NB4 (cell line): ENCODE results near the gene BORCS5.
A peak's percentile ranks its signal among the peaks of the same experiment; 100 is the strongest.
"Not testable (repeated sequence)": the region's sequence is repeated elsewhere in the genome, so short reads cannot be mapped to it uniquely, and the experiment has no call there.

Experiments used
- DNase-seq: peaks from one replicate; pipeline ENCODE4 v3.0.0; 2010; ENCODE audit warnings: low read depth
- H3K4me3 ChIP-seq: one replicate; pipeline ENCODE4 v1.5.1; 2011; ENCODE audit warnings: mild to moderate bottlenecking, low read depth, low read length, moderate library complexity
- MYC ChIP-seq: IDR thresholded peaks from 2 replicates; pipeline ENCODE4 v1.6.1; 2011; ENCODE audit warnings: low read depth, low read length
- POLR2A ChIP-seq: IDR thresholded peaks from 2 replicates; pipeline ENCODE4 v1.6.1; 2011; ENCODE audit warnings: mild to moderate bottlenecking; ENCODE audit not compliant: insufficient read length; ENCODE audit errors: extremely low read depth
- TF ChIP-seq, protein P1 (sequence below): IDR thresholded peaks from one replicate; pipeline ENCODE4 v1.5.1; 2012; ENCODE audit warnings: low read depth, low read length
- TF ChIP-seq, protein P2 (sequence below): IDR thresholded peaks from 2 replicates; pipeline ENCODE4 v1.6.1; 2011; ENCODE audit warnings: low read depth, low read length

BORCS5 gene

DNA sequence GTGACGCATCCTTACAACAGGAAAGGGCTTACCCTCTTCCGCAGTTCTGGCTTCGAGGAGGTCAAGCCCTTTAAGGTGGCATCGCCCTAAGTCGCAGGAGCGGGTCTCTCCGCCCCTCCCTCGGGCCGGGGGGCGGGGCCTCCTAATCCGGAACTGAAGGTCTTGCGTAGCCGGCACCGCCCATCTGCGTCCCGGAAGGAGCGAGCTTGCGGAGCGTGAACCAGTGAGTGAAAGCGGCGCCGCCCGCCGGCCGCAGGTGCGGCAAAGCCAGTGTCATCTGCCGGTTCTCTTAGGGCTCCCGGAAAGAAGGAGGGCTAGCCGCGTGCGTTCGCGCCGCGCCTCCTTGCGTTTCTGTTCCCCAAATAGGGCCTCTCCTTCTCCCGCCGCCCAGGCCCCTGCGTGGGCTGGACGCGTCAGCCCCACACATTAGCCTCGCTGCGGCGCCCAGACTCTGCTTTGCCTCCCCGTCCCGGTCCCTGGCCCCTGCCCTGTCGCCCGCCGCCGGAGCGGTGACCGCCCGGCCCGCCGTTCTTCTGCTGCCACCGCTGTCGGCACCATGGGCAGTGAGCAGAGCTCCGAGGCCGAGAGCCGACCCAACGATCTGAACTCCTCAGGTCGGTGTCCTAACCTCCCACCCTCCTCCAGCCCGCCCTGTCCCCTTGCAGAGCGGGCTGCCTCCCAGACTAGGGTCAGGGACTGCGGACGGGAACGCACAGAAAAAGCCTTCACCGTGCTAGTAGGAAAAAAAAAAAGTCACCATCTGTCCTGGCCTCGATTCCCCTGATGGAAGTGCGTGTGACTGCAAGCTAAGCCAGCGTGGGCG is at the start of gene BORCS5:
TSS of gene BORCS5 (plus strand) at position 183 of the 823 bp plus-strand sequence. CDS start at position 557, 374 bp downstream.
- DNase-seq = peak; percentile 99
- H3K4me3 ChIP-seq = peak within 1 kb of the TSS; percentile 69
- TF ChIP-seq POLR2A (peak; percentile 97), MYC (peak; percentile 87)
- TF ChIP-seq, protein P1, sequence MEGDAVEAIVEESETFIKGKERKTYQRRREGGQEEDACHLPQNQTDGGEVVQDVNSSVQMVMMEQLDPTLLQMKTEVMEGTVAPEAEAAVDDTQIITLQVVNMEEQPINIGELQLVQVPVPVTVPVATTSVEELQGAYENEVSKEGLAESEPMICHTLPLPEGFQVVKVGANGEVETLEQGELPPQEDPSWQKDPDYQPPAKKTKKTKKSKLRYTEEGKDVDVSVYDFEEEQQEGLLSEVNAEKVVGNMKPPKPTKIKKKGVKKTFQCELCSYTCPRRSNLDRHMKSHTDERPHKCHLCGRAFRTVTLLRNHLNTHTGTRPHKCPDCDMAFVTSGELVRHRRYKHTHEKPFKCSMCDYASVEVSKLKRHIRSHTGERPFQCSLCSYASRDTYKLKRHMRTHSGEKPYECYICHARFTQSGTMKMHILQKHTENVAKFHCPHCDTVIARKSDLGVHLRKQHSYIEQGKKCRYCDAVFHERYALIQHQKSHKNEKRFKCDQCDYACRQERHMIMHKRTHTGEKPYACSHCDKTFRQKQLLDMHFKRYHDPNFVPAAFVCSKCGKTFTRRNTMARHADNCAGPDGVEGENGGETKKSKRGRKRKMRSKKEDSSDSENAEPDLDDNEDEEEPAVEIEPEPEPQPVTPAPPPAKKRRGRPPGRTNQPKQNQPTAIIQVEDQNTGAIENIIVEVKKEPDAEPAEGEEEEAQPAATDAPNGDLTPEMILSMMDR = no peak

GRCh38 chr12:12310695-12311094 is 46.2 kb upstream of the BORCS5 start:
- DNase-seq, H3K4me3 ChIP-seq: not testable (repeated sequence)

GRCh38 chr12:12315838-12316237 is 41.0 kb upstream of the BORCS5 start:
- no peak overlapping the region for H3K4me3 ChIP-seq
- DNase-seq = no peak
- TF ChIP-seq, protein P1 = no peak
- TF ChIP-seq, protein P2, sequence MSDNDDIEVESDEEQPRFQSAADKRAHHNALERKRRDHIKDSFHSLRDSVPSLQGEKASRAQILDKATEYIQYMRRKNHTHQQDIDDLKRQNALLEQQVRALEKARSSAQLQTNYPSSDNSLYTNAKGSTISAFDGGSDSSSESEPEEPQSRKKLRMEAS = no peak
- TF ChIP-seq MYC = no peak
- TF ChIP-seq POLR2A = no peak

DNA sequence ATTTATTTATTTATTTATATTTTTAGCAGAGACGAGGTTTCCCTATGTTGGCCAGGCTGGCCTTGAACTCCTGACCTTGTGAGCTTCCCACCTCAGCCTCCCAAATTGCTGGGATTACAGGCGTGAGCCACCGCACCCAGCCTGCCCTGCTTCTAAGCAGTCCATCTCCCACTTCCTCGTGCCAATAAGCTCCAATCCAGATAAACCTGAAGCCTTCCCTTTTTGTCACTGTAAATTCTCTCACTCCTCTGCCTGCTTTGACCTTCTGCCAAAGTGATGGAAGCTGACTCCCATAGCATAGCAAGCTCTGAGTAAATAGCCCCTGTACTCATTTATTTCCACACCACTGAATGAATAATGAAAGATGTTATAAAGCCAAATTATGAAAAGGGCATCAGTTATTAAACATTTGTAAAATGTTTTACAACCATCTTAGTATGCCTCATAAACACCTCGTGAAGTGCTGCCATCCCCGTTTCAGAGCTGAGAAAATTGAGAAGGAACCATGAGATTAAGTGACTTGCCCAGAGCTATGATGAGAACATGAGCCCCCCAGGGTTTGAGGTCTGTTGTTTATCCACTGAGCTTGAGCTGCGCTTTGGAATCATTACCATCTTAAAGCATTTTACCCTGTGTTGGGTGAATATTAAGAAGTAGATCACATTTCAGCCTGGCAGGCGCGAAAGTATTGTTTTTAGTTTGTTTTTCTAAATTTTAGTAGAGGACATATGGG is 37.3 kb upstream of the BORCS5 start:
- no peak overlapping the region for H3K4me3 ChIP-seq
- DNase-seq = no peak
- no peak for TF ChIP-seq MYC
- TF ChIP-seq POLR2A = no peak
- TF ChIP-seq, protein P1 = no peak
- TF ChIP-seq, protein P2 = no peak

DNA sequence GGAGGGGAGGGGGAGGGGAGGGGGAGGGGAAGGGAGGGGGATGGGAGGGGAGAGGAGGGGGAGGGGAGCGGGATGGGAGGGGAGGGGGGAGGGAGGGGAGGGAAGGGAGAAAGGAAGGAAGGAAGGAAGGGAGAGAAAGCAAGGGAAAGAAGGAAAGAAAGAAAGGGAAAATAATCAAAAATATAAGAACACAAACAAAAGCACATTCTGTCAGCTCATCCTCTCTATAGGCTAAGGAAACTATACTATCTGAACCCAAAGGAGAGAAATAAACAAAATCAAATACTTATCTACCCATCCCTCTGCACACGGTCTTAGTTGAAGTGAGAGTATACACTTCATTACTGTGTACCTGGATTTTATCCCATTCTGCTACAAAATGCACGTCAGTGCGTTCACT is 33.8 kb upstream of the BORCS5 start:
- no peak for DNase-seq
- TF ChIP-seq MYC = no peak
- TF ChIP-seq, protein P2 = no peak
- no peak for TF ChIP-seq POLR2A
- TF ChIP-seq, protein P1 = no peak

DNA sequence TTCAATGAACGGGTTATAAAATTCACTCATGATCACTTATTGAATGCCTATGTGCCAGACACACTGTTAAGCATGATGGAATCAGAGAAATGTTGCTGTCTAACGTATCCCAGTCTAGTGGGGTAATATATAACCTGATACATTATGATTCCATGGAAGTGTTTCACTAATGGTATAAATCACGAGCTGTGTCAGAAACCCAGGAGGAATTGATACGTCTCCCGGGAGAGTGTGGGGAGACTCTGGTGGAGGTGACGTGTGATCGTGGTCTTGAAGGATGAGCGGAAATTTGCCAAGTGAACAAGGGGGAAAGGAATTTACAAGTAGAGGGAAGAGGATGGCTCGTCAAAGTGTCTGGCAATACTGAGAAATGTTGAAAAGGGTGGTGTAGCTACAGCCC is 33.3 kb upstream of the BORCS5 start:
- no peak overlapping the region for H3K4me3 ChIP-seq
- no peak for DNase-seq
- TF ChIP-seq MYC = no peak
- TF ChIP-seq, protein P2 = no peak
- TF ChIP-seq, protein P1 = no peak
- TF ChIP-seq POLR2A = no peak

More for the DNA sequence above, 33.8 kb upstream of the BORCS5 start:
- H3K4me3 ChIP-seq = no peak overlapping the region
